SU-DHL-6 (cell line): Measurements from ENCODE around the gene ZDHHC11.

ENCODE experiments used
- EZH2phosphoT487 ChIP-seq: fragments of 200-600 bp; sonication (generic), shearing (Covaris generic); conservative IDR thresholded peaks from 2 replicates; pipeline ENCODE4 v1.6.1; 2018; ENCODE audit warnings: mild to moderate bottlenecking, antibody characterized with exemption, low read length, moderate library complexity, mixed read lengths
- TF ChIP-seq, protein P1 (sequence below): fragments of 200-600 bp; sonication (generic); IDR thresholded peaks from one replicate; pipeline ENCODE4 v1.5.1; 2017; ENCODE audit warnings: antibody characterized with exemption, mild to moderate bottlenecking, low read length, moderate library complexity; ENCODE audit not compliant: insufficient read depth, poor library complexity, severe bottlenecking

DNA sequence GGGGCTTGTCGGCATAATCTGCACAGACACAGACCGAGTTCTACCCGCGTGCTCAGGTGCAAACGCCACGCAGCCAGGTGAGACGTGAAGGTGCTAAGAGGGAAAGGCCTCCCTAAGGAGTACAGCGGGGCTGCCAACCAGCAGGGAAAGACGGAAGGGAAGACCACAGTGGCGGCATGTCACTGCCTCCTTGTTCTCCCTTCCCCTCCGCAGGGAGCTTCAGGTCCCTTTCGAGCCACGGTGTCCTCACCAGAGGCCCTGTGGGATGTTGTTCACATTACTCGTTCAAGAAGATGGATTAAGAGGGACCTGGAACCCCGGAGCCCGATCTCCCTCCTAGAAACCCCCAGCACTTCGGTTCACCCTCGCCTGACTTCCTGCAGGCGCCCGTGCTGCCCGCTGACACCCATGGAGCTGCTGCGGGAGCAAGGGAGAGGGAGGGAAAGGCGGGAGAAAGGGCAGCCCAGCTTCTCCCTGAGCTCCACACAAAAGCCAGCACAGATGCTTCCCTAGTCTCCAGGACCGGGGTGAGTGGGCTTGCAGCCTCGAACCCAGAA, 41.1 kb upstream of the ZDHHC11 start:
- TF ChIP-seq, protein P1, sequence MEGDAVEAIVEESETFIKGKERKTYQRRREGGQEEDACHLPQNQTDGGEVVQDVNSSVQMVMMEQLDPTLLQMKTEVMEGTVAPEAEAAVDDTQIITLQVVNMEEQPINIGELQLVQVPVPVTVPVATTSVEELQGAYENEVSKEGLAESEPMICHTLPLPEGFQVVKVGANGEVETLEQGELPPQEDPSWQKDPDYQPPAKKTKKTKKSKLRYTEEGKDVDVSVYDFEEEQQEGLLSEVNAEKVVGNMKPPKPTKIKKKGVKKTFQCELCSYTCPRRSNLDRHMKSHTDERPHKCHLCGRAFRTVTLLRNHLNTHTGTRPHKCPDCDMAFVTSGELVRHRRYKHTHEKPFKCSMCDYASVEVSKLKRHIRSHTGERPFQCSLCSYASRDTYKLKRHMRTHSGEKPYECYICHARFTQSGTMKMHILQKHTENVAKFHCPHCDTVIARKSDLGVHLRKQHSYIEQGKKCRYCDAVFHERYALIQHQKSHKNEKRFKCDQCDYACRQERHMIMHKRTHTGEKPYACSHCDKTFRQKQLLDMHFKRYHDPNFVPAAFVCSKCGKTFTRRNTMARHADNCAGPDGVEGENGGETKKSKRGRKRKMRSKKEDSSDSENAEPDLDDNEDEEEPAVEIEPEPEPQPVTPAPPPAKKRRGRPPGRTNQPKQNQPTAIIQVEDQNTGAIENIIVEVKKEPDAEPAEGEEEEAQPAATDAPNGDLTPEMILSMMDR, result no peak
- no peak for TF ChIP-seq EZH2phosphoT487
